Measurements from ENCODE around the gene TRIP4. TPM values are rescaled to one million over a fixed set of nuclear protein-coding genes. Genes with fewer than 3 reads are reported as not detected.

TRIP4 gene
- total and polyA plus RNA-seq, 2 donors (not counting 1 experiment from before 2014, with no cell fraction given): 13.9 to 30.2 TPM

DNA sequence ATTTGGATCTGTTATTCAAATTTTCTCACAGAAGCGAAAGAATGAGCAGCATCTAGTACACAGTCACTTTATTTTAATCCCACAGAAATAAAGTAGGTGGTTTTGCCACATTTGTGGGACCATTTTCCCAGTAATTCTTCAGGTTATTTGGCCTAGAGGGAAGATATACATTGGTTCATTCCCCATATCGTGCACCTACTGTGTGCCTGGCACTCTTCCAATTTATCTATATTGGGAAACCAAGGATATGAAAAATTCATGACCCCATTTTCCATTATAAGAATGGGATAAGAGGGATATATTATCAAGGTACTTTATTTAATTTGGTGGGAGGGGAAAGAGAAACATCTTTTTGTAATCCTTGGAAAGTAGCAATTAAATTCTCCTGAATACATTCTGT, 35.1 kb downstream of the TRIP4 start:
- Histone ChIP-seq H3K4me1 (ENCODE audit: control insufficient read depth, extremely low read depth, insufficient read depth, low read length) (no peaks in the 10 kb centered on the region), H3K9ac (ENCODE audit: insufficient read depth, low read length) (no peak overlapping the region), H3K4me3 (replicated peaks in 1 of 4; ENCODE audit: control extremely low read depth in 1 of 4, insufficient read depth in 1 of 4, low read depth in 3 of 4, low read length in 4 of 4) (no peak overlapping the region), H3K4me2 (ENCODE audit: extremely low read depth, insufficient read depth, low read length) (no peak overlapping the region), H3K9me3 (ENCODE audit: control insufficient read depth, insufficient read depth, low read depth, low read length) (no peaks in the 10 kb centered on the region), H3K79me2 (ENCODE audit: control insufficient read depth, insufficient read depth, low read length) (no peaks in the 10 kb centered on the region), H3K27me3 (ENCODE audit: control insufficient read depth, insufficient read depth, low read length) (no peaks in the 10 kb centered on the region), H3K36me3 (ENCODE audit: control insufficient read depth, insufficient read depth, low read length) (peaks cover 2% of the 10 kb centered on the region), H4K20me1 (ENCODE audit: control insufficient read depth, extremely low read depth, insufficient read depth, low read length) (no peaks in the 10 kb centered on the region), H2AFZ (ENCODE audit: low read length) (no peak overlapping the region), H3K27ac (ENCODE audit: insufficient read depth, low read length) (no peak overlapping the region)
- no peak for DNase-seq (ENCODE audit: low read depth in 2 of 2)
- no peak for TF ChIP-seq CTCF (conservative IDR thresholded peaks at IDR 0.05 in 1 of 2, IDR thresholded peaks at IDR 0.05 in 1 of 2; ENCODE audit: low read depth in 1 of 2, low read length in 2 of 2)
- TF ChIP-seq EZH2 (IDR thresholded peaks at IDR 0.05; ENCODE audit: low read length, missing control alignments): no peak

DNA sequence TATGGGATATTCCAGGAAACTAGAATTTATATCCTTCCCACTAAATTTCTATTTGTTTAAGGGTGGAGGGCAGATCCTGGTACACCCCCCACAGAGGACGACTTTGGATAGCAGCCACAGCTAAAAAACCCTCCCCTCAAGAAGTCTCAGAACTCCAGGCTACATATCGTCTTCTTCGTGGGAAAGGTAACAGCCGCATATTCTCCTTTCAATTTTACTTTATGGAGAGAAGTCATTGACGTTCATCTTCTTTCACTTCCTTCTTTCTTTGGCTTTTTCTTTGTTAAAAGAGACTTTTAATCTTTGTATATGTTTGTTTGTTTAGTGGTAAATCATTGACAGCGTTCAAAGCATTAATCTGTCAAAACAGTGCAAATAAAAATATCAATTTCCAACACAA, 36.3 kb downstream of the TRIP4 start:
- no peak for DNase-seq (ENCODE audit: low read depth in 2 of 2)
- H3K27ac ChIP-seq (ENCODE audit: insufficient read depth, low read length): no peak overlapping the region
- TF ChIP-seq EZH2 (IDR thresholded peaks at IDR 0.05; ENCODE audit: low read length, missing control alignments): no peak
- no peak for TF ChIP-seq CTCF (conservative IDR thresholded peaks at IDR 0.05 in 1 of 2, IDR thresholded peaks at IDR 0.05 in 1 of 2; ENCODE audit: low read depth in 1 of 2, low read length in 2 of 2)

DNA sequence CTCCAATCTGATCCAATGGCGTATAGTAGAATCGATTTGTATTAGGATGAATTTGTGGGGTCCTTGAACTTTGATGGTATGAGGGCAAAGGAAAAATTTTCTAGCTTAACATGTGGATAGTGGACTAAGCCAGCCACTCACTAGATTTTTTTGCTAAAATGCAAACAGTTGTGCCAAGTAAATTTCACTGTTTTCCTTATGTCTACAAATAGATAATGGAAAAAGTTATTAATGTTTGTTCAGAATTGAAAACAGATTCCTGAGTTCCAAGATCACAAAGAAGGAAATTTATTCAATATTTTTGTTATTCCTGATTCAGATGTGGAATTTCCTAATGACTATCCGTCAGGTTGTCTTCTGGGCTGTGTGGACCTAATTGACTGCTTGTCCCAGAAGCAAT, 37.6 kb downstream of the TRIP4 start:
- Histone ChIP-seq H4K20me1 (ENCODE audit: control insufficient read depth, extremely low read depth, insufficient read depth, low read length) (no peaks in the 10 kb centered on the region), H3K4me3 (replicated peaks in 1 of 4; ENCODE audit: control extremely low read depth in 1 of 4, insufficient read depth in 1 of 4, low read depth in 3 of 4, low read length in 4 of 4) (no peak overlapping the region), H3K79me2 (ENCODE audit: control insufficient read depth, insufficient read depth, low read length) (no peaks in the 10 kb centered on the region), H3K27me3 (ENCODE audit: control insufficient read depth, insufficient read depth, low read length) (no peaks in the 10 kb centered on the region), H2AFZ (ENCODE audit: low read length) (no peak overlapping the region), H3K36me3 (ENCODE audit: control insufficient read depth, insufficient read depth, low read length) (peaks cover 2% of the 10 kb centered on the region), H3K9me3 (ENCODE audit: control insufficient read depth, insufficient read depth, low read depth, low read length) (no peaks in the 10 kb centered on the region), H3K9ac (ENCODE audit: insufficient read depth, low read length) (no peak overlapping the region), H3K27ac (ENCODE audit: insufficient read depth, low read length) (no peak overlapping the region), H3K4me1 (ENCODE audit: control insufficient read depth, extremely low read depth, insufficient read depth, low read length) (peaks cover 4% of the 10 kb centered on the region), H3K4me2 (ENCODE audit: extremely low read depth, insufficient read depth, low read length) (no peak overlapping the region)
- TF ChIP-seq CTCF (conservative IDR thresholded peaks at IDR 0.05 in 1 of 2, IDR thresholded peaks at IDR 0.05 in 1 of 2; ENCODE audit: low read depth in 1 of 2, low read length in 2 of 2) (no peak), EZH2 (IDR thresholded peaks at IDR 0.05; ENCODE audit: low read length, missing control alignments) (no peak)
- no peak for DNase-seq (ENCODE audit: low read depth in 2 of 2)

More for the DNA sequence above, 36.3 kb downstream of the TRIP4 start:
- no peaks in the 10 kb centered on the region for H3K79me2 ChIP-seq (ENCODE audit: control insufficient read depth, insufficient read depth, low read length)
- H4K20me1 ChIP-seq (ENCODE audit: control insufficient read depth, extremely low read depth, insufficient read depth, low read length): no peaks in the 10 kb centered on the region
- H3K4me3 ChIP-seq (replicated peaks in 1 of 4; ENCODE audit: control extremely low read depth in 1 of 4, insufficient read depth in 1 of 4, low read depth in 3 of 4, low read length in 4 of 4): no peak overlapping the region
- H3K9ac ChIP-seq (ENCODE audit: insufficient read depth, low read length): no peak overlapping the region
- no peaks in the 10 kb centered on the region for H3K4me1 ChIP-seq (ENCODE audit: control insufficient read depth, extremely low read depth, insufficient read depth, low read length)
- no peaks in the 10 kb centered on the region for H3K9me3 ChIP-seq (ENCODE audit: control insufficient read depth, insufficient read depth, low read depth, low read length)
- no peak overlapping the region for H2AFZ ChIP-seq (ENCODE audit: low read length)
- H3K27me3 ChIP-seq (ENCODE audit: control insufficient read depth, insufficient read depth, low read length): no peaks in the 10 kb centered on the region
- H3K36me3 ChIP-seq (ENCODE audit: control insufficient read depth, insufficient read depth, low read length): peaks cover 2% of the 10 kb centered on the region
- no peak overlapping the region for H3K4me2 ChIP-seq (ENCODE audit: extremely low read depth, insufficient read depth, low read length)

Measured in fibroblast of lung (primary cell).